H1 (cell line): ENCODE data around the gene CDH2. TPM values are rescaled to one million over a fixed set of nuclear protein-coding genes. Genes with fewer than 3 reads are reported as not detected.

ENCODE experiments used
- CTCF ChIA-PET: fragments of 300-600 bp; sonication (Branson Sonifier 250); formaldehyde crosslinking; loops from one replicate; lab custom pipeline; 2021; ENCODE audit not compliant: partially characterized antibody; lab: Charles Lee
- POLR2A ChIA-PET: fragments of 300-600 bp; sonication (Branson Sonifier 250); formaldehyde crosslinking; loops from one replicate; lab custom pipeline; 2021; ENCODE audit warnings: inconsistent platforms; ENCODE audit not compliant: partially characterized antibody; lab: Charles Lee
- DNase-seq, 2 experiments: peaks; one replicate each; pipeline versions ENCODE4 v3.0.0 to v3.0.0-alpha.2; 2010 to 2022; ENCODE audit warnings: low spot score in 2 of 2, low read depth in 1 of 2, mixed read lengths in 1 of 2
- FAIRE-seq: peaks from 2 replicates; lab custom pipeline; 2011; peaks lifted over from hg19 to GRCh38; lab: Jason Lieb, UNC
- H2AFZ ChIP-seq: 2 replicates; pipeline ENCODE4 v1.8.1; 2012; ENCODE audit warnings: low read length, inconsistent platforms
- H2AK5ac ChIP-seq: 2 replicates; pipeline ENCODE4 v1.6.1; 2013; ENCODE audit warnings: low read depth, low read length
- H2BK120ac ChIP-seq: replicated peaks from 2 replicates; pipeline ENCODE3; 2013; ENCODE audit warnings: low read depth, low read length, inconsistent platforms
- H2BK12ac ChIP-seq: 2 replicates; pipeline ENCODE4 v1.6.1; 2013; ENCODE audit warnings: low read depth, low read length
- H2BK15ac ChIP-seq: 2 replicates; pipeline ENCODE4 v1.6.1; 2013; ENCODE audit warnings: low read length
- H2BK20ac ChIP-seq: 2 replicates; pipeline ENCODE4 v1.6.1; 2013; ENCODE audit warnings: low read length
- H2BK5ac ChIP-seq: 2 replicates; pipeline ENCODE4 v1.6.1; 2013; ENCODE audit warnings: low read depth, low read length
- H3K14ac ChIP-seq: 2 replicates; pipeline ENCODE4 v1.6.1; 2013; ENCODE audit warnings: inconsistent platforms; ENCODE audit not compliant: insufficient read length
- H3K18ac ChIP-seq: 2 replicates; pipeline ENCODE4 v1.6.1; 2013; ENCODE audit warnings: low read length; ENCODE audit errors: extremely low read depth
- H3K23ac ChIP-seq: 2 replicates; pipeline ENCODE4 v1.6.1; 2013; ENCODE audit warnings: inconsistent platforms; ENCODE audit not compliant: insufficient read length
- H3K23me2 ChIP-seq: 2 replicates; pipeline ENCODE4 v1.6.1; 2013; ENCODE audit warnings: low read depth, low read length
- H3K27ac ChIP-seq: 2 replicates; pipeline ENCODE4 v1.6.1; 2011; ENCODE audit warnings: low read depth, low read length, inconsistent platforms
- H3K27me3 ChIP-seq, 4 experiments: replicated peaks in 1 of 4; 1 replicate in 1 of 4; 2 replicates in 3 of 4; pipeline versions ENCODE4 v1.6.1 to v1.8.1; 2011 to 2013; ENCODE audit warnings: low read length in 3 of 4, mild to moderate bottlenecking in 3 of 4, inconsistent platforms in 2 of 4, mixed read lengths in 2 of 4, moderate library complexity in 1 of 4; ENCODE audit not compliant: control insufficient read depth in 3 of 4, insufficient read depth in 3 of 4; ENCODE audit errors: extremely low read depth in 1 of 4
- H3K36me3 ChIP-seq, 4 experiments: 2 replicates each; pipeline versions ENCODE4 v1.6.1 to v1.8.1; 2011 to 2013; ENCODE audit warnings: mild to moderate bottlenecking in 4 of 4, low read length in 3 of 4, moderate library complexity in 2 of 4, control low read depth in 1 of 4, inconsistent platforms in 1 of 4; ENCODE audit not compliant: insufficient read depth in 4 of 4, control insufficient read depth in 2 of 4
- H3K4ac ChIP-seq: replicated peaks from 2 replicates; pipeline ENCODE3; 2013; ENCODE audit warnings: low read length, low read depth, mixed read lengths, inconsistent platforms; ENCODE audit not compliant: insufficient read length
- H3K4me1 ChIP-seq, 4 experiments: replicated peaks in 1 of 4; 1 replicate in 1 of 4; 2 replicates in 3 of 4; pipeline versions ENCODE4 v1.6.1 to v1.8.1; 2011 to 2013; ENCODE audit warnings: low read length in 3 of 4, inconsistent platforms in 2 of 4, mixed read lengths in 1 of 4; ENCODE audit not compliant: insufficient read depth in 4 of 4, control insufficient read depth in 3 of 4
- H3K4me2 ChIP-seq, 2 experiments: 2 replicates each; pipeline versions ENCODE4 v1.6.1 to v1.8.1; 2011 to 2013; ENCODE audit warnings: low read depth in 2 of 2, low read length in 2 of 2, control low read depth in 1 of 2, inconsistent platforms in 1 of 2, mild to moderate bottlenecking in 1 of 2; ENCODE audit not compliant: insufficient read depth in 1 of 2
- H3K4me3 ChIP-seq, 4 experiments: fragments of 200-600, 300-600 bp in 1 of 4; sonication (generic), shearing (Covaris generic), sonication (Bioruptor Twin) in 1 of 4; 2 replicates each; pipeline versions ENCODE4 v1.5.1 to v1.8.1; 2011 to 2016; ENCODE audit warnings: low read length in 4 of 4, low read depth in 3 of 4, control low read depth in 2 of 4, inconsistent platforms in 2 of 4, mild to moderate bottlenecking in 2 of 4, mixed read lengths in 1 of 4, moderate library complexity in 1 of 4; ENCODE audit not compliant: insufficient read depth in 2 of 4; ENCODE audit errors: extremely low read depth in 1 of 4
- H3K56ac ChIP-seq: replicated peaks from 2 replicates; pipeline ENCODE3; 2013; ENCODE audit warnings: low read depth, mild to moderate bottlenecking, mixed read lengths, low read length, inconsistent platforms; ENCODE audit not compliant: insufficient read length
- H3K79me1 ChIP-seq: 2 replicates; pipeline ENCODE4 v1.6.1; 2013; ENCODE audit warnings: low read depth, low read length, control low read depth
- H3K79me2 ChIP-seq, 2 experiments: 2 replicates each; pipeline versions ENCODE4 v1.6.1 to v1.8.1; 2012 to 2013; ENCODE audit warnings: low read length in 2 of 2, mild to moderate bottlenecking in 2 of 2, inconsistent platforms in 1 of 2; ENCODE audit not compliant: insufficient read depth in 2 of 2, control insufficient read depth in 1 of 2
- H3K9ac ChIP-seq, 4 experiments: replicated peaks in 1 of 4; 1 replicate in 1 of 4; 2 replicates in 3 of 4; pipeline versions ENCODE4 v1.6.1 to v1.8.1; 2011 to 2013; ENCODE audit warnings: low read depth in 3 of 4, low read length in 3 of 4, control low read depth in 2 of 4, mild to moderate bottlenecking in 2 of 4, moderate library complexity in 2 of 4, inconsistent platforms in 1 of 4; ENCODE audit errors: extremely low read depth in 1 of 4
- H3K9me3 ChIP-seq, 2 experiments: 2 replicates each; pipeline versions ENCODE4 v1.6.1 to v1.8.1; 2012 to 2013; ENCODE audit warnings: mild to moderate bottlenecking in 2 of 2, moderate library complexity in 2 of 2, control low read depth in 1 of 2, inconsistent platforms in 1 of 2, low read depth in 1 of 2, low read length in 1 of 2, mixed read lengths in 1 of 2; ENCODE audit not compliant: insufficient read depth in 2 of 2
- H4K20me1 ChIP-seq, 2 experiments: replicated peaks in 1 of 2; 2 replicates each; pipeline versions ENCODE3 to v1.8.1; 2011 to 2013; ENCODE audit warnings: inconsistent platforms in 2 of 2, low read length in 2 of 2, mild to moderate bottlenecking in 1 of 2; ENCODE audit not compliant: insufficient read depth in 2 of 2, control insufficient read depth in 1 of 2
- H4K5ac ChIP-seq: 2 replicates; pipeline ENCODE4 v1.6.1; 2013; ENCODE audit warnings: low read length, low read depth, mixed read lengths, inconsistent platforms; ENCODE audit not compliant: insufficient read length
- H4K8ac ChIP-seq: 2 replicates; pipeline ENCODE4 v1.8.0; 2013; ENCODE audit warnings: mild to moderate bottlenecking, moderate library complexity, low read length, inconsistent platforms; ENCODE audit not compliant: insufficient read depth; ENCODE audit errors: extremely low read depth
- H4K91ac ChIP-seq: replicated peaks from 2 replicates; pipeline ENCODE3; 2013; ENCODE audit warnings: low read length, mixed read lengths, inconsistent platforms; ENCODE audit not compliant: insufficient read length
- RFX5 ChIP-seq: IDR thresholded peaks from 2 replicates; pipeline ENCODE4 v1.6.1; 2011; ENCODE audit warnings: low read depth, low read length, improper control_type of control experiment, borderline replicate concordance
- WGBS, 2 experiments: shearing (Covaris generic) in 1 of 2; methylation state at CpG; one replicate each; pipeline versions ENCODE4 v1.1.6 to v1.1.7; 2013 to 2015; ENCODE audit warnings: low lambda C conversion rate in 2 of 2, mixed read lengths in 2 of 2, inconsistent platforms in 1 of 2, low coverage in 1 of 2, missing lambda C conversion rate in 1 of 2; ENCODE audit not compliant: insufficient replicate concordance in 2 of 2, insufficient coverage in 1 of 2, insufficient read length in 1 of 2; ENCODE audit errors: extremely low coverage in 1 of 2, missing lambda C conversion rate in 1 of 2; 5-methylcytosine and 5-hydroxymethylcytosine counted together
- polyA plus RNA-seq, 7 experiments: library from polyadenylated mRNA; depleted of rRNA in 3 of 7; stranded (reverse) in 5 of 7; unstranded in 2 of 7; fragments of >200 nt in 5 of 7; fragments of 200-250 nt in 2 of 7; gene quantifications; 1 replicate in 5 of 7; 2 replicates in 1 of 7; 4 replicates in 1 of 7; pipeline versions ENCODE4 v1.2.1 to v1.2.3, GENCODE V29; 2011 to 2013; ENCODE audit warnings: missing spikeins in 2 of 7, mixed read lengths in 2 of 7
- total RNA-seq: library from RNA; stranded (reverse); fragmentation: NEBNext Ultra II Directional; extraction: Animal tissue kit (Norgen Biotek cat#: 25700); gene quantifications from 2 replicates; pipeline ENCODE4 v1.2.1, GENCODE V29; 2021

CDH2 gene
- total and polyA plus RNA-seq, 2 of the 8 experiments (the other 6 are each of a cell fraction or from before 2014, with no cell fraction given) = 15.0 to 56.5 TPM

- H2AK5ac ChIP-seq = no peak overlapping the region
- ChIA-PET CTCF (interaction anchor here (1.1 kb wide), 1 partner anchor 221 kb away, joined by 3 read pairs; no protein-coding TSS in a partner anchor), POLR2A (no interaction called here)
- no peaks in the 10 kb centered on the region for H3K23me2 ChIP-seq
- H3K9ac ChIP-seq = no peak overlapping the region
- H3K27me3 ChIP-seq = no peaks in the 10 kb centered on the region
- H3K56ac ChIP-seq = no peak overlapping the region
- H3K23ac ChIP-seq = no peak overlapping the region
- H4K20me1 ChIP-seq = no peaks in the 10 kb centered on the region
- no peak overlapping the region for H3K18ac ChIP-seq
- H3K4me1 ChIP-seq = peaks cover 0 to 4% (median 4%) of the 10 kb centered on the region in 4 experiments; a peak in 2 of 7 replicates
- no peak overlapping the region for H2AFZ ChIP-seq
- H2BK20ac ChIP-seq = no peak overlapping the region
- no peak overlapping the region for H3K4me3 ChIP-seq
- H2BK120ac ChIP-seq = no peak overlapping the region
- FAIRE-seq (no peak), DNase-seq (no peak)
- no peak overlapping the region for H4K5ac ChIP-seq
- H4K8ac ChIP-seq = no peak overlapping the region
- H2BK12ac ChIP-seq = no peak overlapping the region
- no peaks in the 10 kb centered on the region for H3K36me3 ChIP-seq
- H3K14ac ChIP-seq = no peak overlapping the region
- no peak overlapping the region for H3K27ac ChIP-seq
- H2BK15ac ChIP-seq = no peak overlapping the region
- no peak overlapping the region for H3K4me2 ChIP-seq
- H4K91ac ChIP-seq = no peak overlapping the region
- no peaks in the 10 kb centered on the region for H3K9me3 ChIP-seq
- H3K79me2 ChIP-seq = no peaks in the 10 kb centered on the region
- H3K79me1 ChIP-seq = no peaks in the 10 kb centered on the region
- WGBS, 2 experiments = 100% methylated on average over 1 of the region's 1 CpG; no CpG with 5 or more reads in 1 of the 2 experiments
- no peak overlapping the region for H2BK5ac ChIP-seq
- no peak overlapping the region for H3K4ac ChIP-seq
- no peak for TF ChIP-seq RFX5
These were observed 207.7 kb downstream of the CDH2 start for GRCh38 chr18:27969206-27969605.
